IMR-90 (cell line): ENCODE results near the gene DUSP28. TPM values are rescaled to one million over a fixed set of nuclear protein-coding genes. Genes with fewer than 3 reads are reported as not detected.

Experiments used
- ATAC-seq: fragments of 200-7000 bp; cut with Tn5 transposase; 2 replicates; pipeline ENCODE4 v1.9.1; 2020; ENCODE audit warnings: low read depth, mild to moderate bottlenecking, moderate library complexity
- BruUV-seq: library from RNA; stranded (reverse); fragments of 400-500 nt; replicated peaks from 2 replicates; lab custom pipeline; 2021; lab: Mats Ljungman, UMichigan
- CTCF ChIA-PET: fragments of 300-600 bp; formaldehyde crosslinking; extraction: SDS; loops from one replicate; lab custom pipeline; 2021; ENCODE audit warnings: antibody characterized with exemption; lab: Yijun Ruan, JAX
- POLR2A ChIA-PET: fragments of 300-600 bp; sonication (Branson Sonifier 250); formaldehyde crosslinking; loops from one replicate; lab custom pipeline; 2022; ENCODE audit warnings: antibody characterized with exemption; ENCODE audit not compliant: unreplicated experiment; lab: Charles Lee
- DNase-seq: peaks from one replicate; pipeline ENCODE4 v3.0.0; 2013
- H2AFZ ChIP-seq: replicated peaks from 2 replicates; pipeline ENCODE3; 2013; ENCODE audit warnings: low read length, mild to moderate bottlenecking; ENCODE audit not compliant: poor library complexity
- H2AK5ac ChIP-seq: 2 replicates; pipeline ENCODE4 v1.6.1; 2013; ENCODE audit warnings: low read depth, low read length, inconsistent platforms
- H2AK9ac ChIP-seq: replicated peaks from 2 replicates; pipeline ENCODE3; 2013; ENCODE audit warnings: mild to moderate bottlenecking, low read depth, low read length, moderate library complexity; ENCODE audit not compliant: poor library complexity
- H2BK120ac ChIP-seq: 2 replicates; pipeline ENCODE4 v1.6.1; 2013; ENCODE audit warnings: low read depth, low read length, inconsistent platforms
- H2BK15ac ChIP-seq: 3 replicates; pipeline ENCODE4 v1.6.1; 2013; ENCODE audit warnings: low read depth, low read length, inconsistent platforms
- H2BK20ac ChIP-seq: 2 replicates; pipeline ENCODE4 v1.6.1; 2013; ENCODE audit warnings: low read depth, mild to moderate bottlenecking, inconsistent platforms, low read length, moderate library complexity
- H2BK5ac ChIP-seq: 2 replicates; pipeline ENCODE4 v1.6.1; 2013; ENCODE audit warnings: mild to moderate bottlenecking, low read depth, low read length, inconsistent platforms; ENCODE audit not compliant: poor library complexity, severe bottlenecking
- H3K14ac ChIP-seq: replicated peaks from 2 replicates; pipeline ENCODE4 v1.6.1; 2013; ENCODE audit warnings: low read depth, low read length, inconsistent platforms
- H3K18ac ChIP-seq: 2 replicates; pipeline ENCODE4 v1.6.1; 2013; ENCODE audit warnings: low read depth, low read length, control low read depth
- H3K23ac ChIP-seq: 2 replicates; pipeline ENCODE4 v1.6.1; 2013; ENCODE audit warnings: low read depth, low read length, inconsistent platforms
- H3K27ac ChIP-seq: 2 replicates; pipeline ENCODE4 v1.5.1; 2013; ENCODE audit warnings: mild to moderate bottlenecking, control low read depth, low read length; ENCODE audit not compliant: insufficient read depth
- H3K27me3 ChIP-seq: 2 replicates; pipeline ENCODE4 v1.6.1; 2013; ENCODE audit warnings: low read length; ENCODE audit not compliant: control insufficient read depth, insufficient read depth
- H3K36me3 ChIP-seq: 2 replicates; pipeline ENCODE4 v1.6.1; 2013; ENCODE audit warnings: low read length, mixed read lengths; ENCODE audit not compliant: control insufficient read depth, insufficient read depth
- H3K4ac ChIP-seq: 2 replicates; pipeline ENCODE4 v1.6.1; 2013; ENCODE audit warnings: low read depth, low read length, inconsistent platforms
- H3K4me1 ChIP-seq: 2 replicates; pipeline ENCODE4 v1.6.1; 2013; ENCODE audit warnings: low read length, mixed read lengths; ENCODE audit not compliant: control insufficient read depth, insufficient read depth
- H3K4me2 ChIP-seq: 2 replicates; pipeline ENCODE4 v1.6.1; 2013; ENCODE audit warnings: low read depth, mild to moderate bottlenecking, control low read depth, low read length, moderate library complexity
- H3K4me3 ChIP-seq: 2 replicates; pipeline ENCODE4 v1.5.1; 2013; ENCODE audit warnings: low read depth, mild to moderate bottlenecking, control low read depth, low read length, moderate library complexity; ENCODE audit not compliant: insufficient read depth
- H3K56ac ChIP-seq: 2 replicates; pipeline ENCODE4 v1.6.1; 2013; ENCODE audit warnings: low read length, inconsistent platforms; ENCODE audit not compliant: insufficient read depth; ENCODE audit errors: extremely low read depth
- H3K79me1 ChIP-seq, 2 experiments: 2 replicates each; pipeline ENCODE4 v1.6.1; 2013; ENCODE audit warnings: low read length in 2 of 2, inconsistent platforms in 1 of 2, low read depth in 1 of 2
- H3K9ac ChIP-seq: 2 replicates; pipeline ENCODE4 v1.6.1; 2013; ENCODE audit warnings: low read depth, low read length, control low read depth
- H3K9me1 ChIP-seq: 2 replicates; pipeline ENCODE4 v1.6.1; 2013; ENCODE audit warnings: low read length, inconsistent platforms; ENCODE audit not compliant: insufficient read depth
- H3K9me3 ChIP-seq: 2 replicates; pipeline ENCODE4 v1.6.1; 2013; ENCODE audit warnings: low read length; ENCODE audit not compliant: control insufficient read depth, insufficient read depth
- H4K20me1 ChIP-seq: 2 replicates; pipeline ENCODE4 v1.6.1; 2013; ENCODE audit warnings: low read length, inconsistent platforms; ENCODE audit not compliant: insufficient read depth
- H4K5ac ChIP-seq: 2 replicates; pipeline ENCODE4 v1.6.1; 2013; ENCODE audit warnings: mild to moderate bottlenecking, low read depth, low read length, control low read depth
- H4K8ac ChIP-seq, 2 experiments: 2 replicates each; pipeline ENCODE4 v1.6.1; 2013; ENCODE audit warnings: low read depth in 2 of 2, low read length in 2 of 2, control low read depth in 1 of 2, inconsistent platforms in 1 of 2
- H4K91ac ChIP-seq: 2 replicates; pipeline ENCODE4 v1.6.1; 2013; ENCODE audit warnings: low read depth, low read length, inconsistent platforms; ENCODE audit not compliant: insufficient read depth
- CEBPB ChIP-seq: IDR thresholded peaks from 2 replicates; pipeline ENCODE4 v1.6.1; 2012; ENCODE audit warnings: low read depth, low read length, improper control_type of control experiment
- CHD1 ChIP-seq: IDR thresholded peaks from 2 replicates; pipeline ENCODE4 v1.6.1; 2012; ENCODE audit warnings: low read depth, low read length, improper control_type of control experiment
- ELK1 ChIP-seq: fragments of 150-350 bp; IDR thresholded peaks from 2 replicates; pipeline ENCODE4 v1.6.1; 2016; ENCODE audit warnings: low read depth, mild to moderate bottlenecking, low read length, moderate library complexity, borderline replicate concordance
- MAZ ChIP-seq: IDR thresholded peaks from 2 replicates; pipeline ENCODE4 v1.6.1; 2012; ENCODE audit warnings: low read depth, mild to moderate bottlenecking, low read length, improper control_type of control experiment, moderate library complexity, borderline replicate concordance
- NFE2L2 ChIP-seq: fragments of 150-350 bp; IDR thresholded peaks from 2 replicates; pipeline ENCODE4 v1.6.1; 2016; ENCODE audit warnings: low read depth, mild to moderate bottlenecking, low read length
- RCOR1 ChIP-seq: IDR thresholded peaks from 2 replicates; pipeline ENCODE4 v1.6.1; 2012; ENCODE audit warnings: mild to moderate bottlenecking, low read length, improper control_type of control experiment; ENCODE audit not compliant: insufficient replicate concordance
- SMC3 ChIP-seq: fragments of 150-350 bp; IDR thresholded peaks from 2 replicates; pipeline ENCODE4 v1.6.1; 2016; ENCODE audit warnings: low read depth, mild to moderate bottlenecking, antibody characterized with exemption, low read length, moderate library complexity
- WGBS, 2 experiments: methylation state at CpG; one replicate each; pipeline versions ENCODE4 v1.1.5 to v1.1.7; 2013; ENCODE audit warnings: missing lambda C conversion rate in 2 of 2; ENCODE audit not compliant: insufficient read length in 1 of 2; ENCODE audit errors: extremely low coverage in 2 of 2; 5-methylcytosine and 5-hydroxymethylcytosine counted together
- dilution Hi-C: fragments of 300-500 bp; cut with HindIII; formaldehyde crosslinking; loops from one replicate; pipeline ENCODE4 v1.14.3; 2018; ENCODE audit warnings: low sequenced_read_pairs; ENCODE audit not compliant: unreplicated experiment
- in situ Hi-C: fragments of 300-500 bp; cut with MboI; formaldehyde crosslinking; loops from 3 replicates; pipeline ENCODE4 v1.14.3; 2019; ENCODE audit warnings: low sequenced_read_pairs, inconsistent platforms, mixed read lengths
- intact Hi-C: fragments of 100-400 bp; cut with micrococcal nuclease; formaldehyde crosslinking; loops from 2 replicates; pipeline ENCODE4 v1.10.0; 2022
- polyA plus RNA-seq, 3 experiments: library from polyadenylated mRNA; depleted of rRNA; stranded (reverse); fragments of >200 nt; gene quantifications; 2 replicates each; pipeline ENCODE4 v1.2.3, GENCODE V29; 2012; ENCODE audit warnings: low replicate concordance in 1 of 3
- total RNA-seq: library from RNA; depleted of rRNA; stranded (reverse); fragments of >200 nt; gene quantifications from 2 replicates; pipeline ENCODE4 v1.2.3, GENCODE V29; 2012

Gene DUSP28
- total and polyA plus RNA-seq, 2 of the 4 experiments (the other 2 are of a cell fraction), result 1.1 to 3.3 TPM

DNA sequence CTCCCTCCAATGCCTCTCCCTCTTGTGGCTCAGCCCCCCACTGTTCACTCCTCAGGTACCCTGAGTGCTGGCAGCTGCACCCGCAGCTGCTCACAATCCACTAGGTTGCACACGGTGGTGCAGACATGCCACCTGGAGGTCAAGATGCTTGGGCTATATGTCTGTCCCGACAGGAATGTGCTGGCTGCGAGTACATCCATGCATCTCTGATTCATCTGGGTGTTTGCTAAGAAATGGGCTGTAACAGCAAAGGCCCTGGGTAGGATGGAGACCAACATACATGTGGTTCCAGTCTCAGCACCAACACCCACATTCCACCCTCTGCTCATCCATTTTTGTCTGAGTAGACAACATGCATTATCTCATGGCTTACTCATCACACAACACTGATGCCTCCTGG is 33.6 kb upstream of the DUSP28 start:
- ATAC-seq, result no peak
- Histone ChIP-seq H4K5ac (no peak overlapping the region), H2AK9ac (peak overlapping the region; percentile 42), H3K14ac (no peak overlapping the region), H3K79me1 (no peaks in the 10 kb centered on the region; a peak in 1 of 4 replicates), H3K9me1 (no peaks in the 10 kb centered on the region; the same call in 1 of the 2 replicates), H2AK5ac (no peak overlapping the region), H3K18ac (no peak overlapping the region), H2BK20ac (no peak overlapping the region), H3K23ac (no peak overlapping the region), H2BK5ac (no peak overlapping the region), H3K4me1 (no peaks in the 10 kb centered on the region), H3K27me3 (no peaks in the 10 kb centered on the region), H3K27ac (no peak overlapping the region), H2BK120ac (no peak overlapping the region), H4K20me1 (no peaks in the 10 kb centered on the region), H4K91ac (no peak overlapping the region), H3K4me3 (no peak overlapping the region), H2AFZ (no peak overlapping the region), H3K4ac (no peak overlapping the region), H3K56ac (no peak overlapping the region), H3K9ac (no peak overlapping the region), H3K9me3 (peaks cover 21% of the 10 kb centered on the region), H2BK15ac (no peak overlapping the region), H3K36me3 (peaks cover 15% of the 10 kb centered on the region; the same call in 1 of the 2 replicates), H3K4me2 (no peak overlapping the region), H4K8ac (no peak overlapping the region)
- intact Hi-C loops (no loop called here), in situ Hi-C loops (no loop called here), dilution Hi-C loops (no loop called here)
- no CpG with 5 or more reads among the region's 4 CpGs for WGBS, 2 experiments
- TF ChIP-seq MAZ, result no peak
- no peak for TF ChIP-seq ELK1
- TF ChIP-seq NFE2L2, result no peak
- TF ChIP-seq SMC3, result no peak
- no peak for TF ChIP-seq CEBPB
- no peak for TF ChIP-seq CHD1
- TF ChIP-seq RCOR1, result no peak
- POLR2A ChIA-PET, result no interaction called here
- CTCF ChIA-PET, result no interaction called here
- DNase-seq, result no peak
- no TSS peak for BruUV-seq
